ENCODE data around the gene DISC1. TPM values are rescaled to one million over a fixed set of nuclear protein-coding genes. Genes with fewer than 3 reads are reported as not detected.
"Not testable (repeated sequence)": the region's sequence is repeated elsewhere in the genome, so short reads cannot be mapped to it uniquely, and the experiment has no call there.

Gene DISC1
- total and polyA plus RNA-seq, 4 experiments from 2014 or later = 1.9 to 18.0 (median 10.0) TPM

GRCh38 chr1:231765825-231766224, 139.2 kb downstream of the DISC1 start:
- H3K36me3 Mint-ChIP-seq = peaks cover 42 to 51% of the 10 kb centered on the region in 2 donors
- H3K27me3 ChIP-seq (ENCODE audit: insufficient read depth, low read length); H3K4me3 ChIP-seq (ENCODE audit: low read length in 2 of 2); H3K9me3 ChIP-seq (ENCODE audit: control insufficient read depth in 1 of 2, low read length in 2 of 2); H3K36me3 ChIP-seq (ENCODE audit: insufficient read depth, low read length); H3K4me1 Mint-ChIP-seq; H3K27me3 Mint-ChIP-seq; DNase-seq; intact Hi-C loops (cut with micrococcal nuclease); H3K27ac ChIP-seq (ENCODE audit: low read depth, low read length); H3K9me3 Mint-ChIP-seq; H3K4me3 Mint-ChIP-seq; H3K27ac Mint-ChIP-seq; POLR2A ChIA-PET (ENCODE audit: partially characterized antibody); H3K4me1 ChIP-seq (ENCODE audit: insufficient read depth, low read length): not testable (repeated sequence)
- CTCF ChIA-PET (ENCODE audit: partially characterized antibody) = interaction anchor here (0.9 to 5.0 kb wide), 2 partner anchors 8 to 861 kb away, joined by 3 to 47 read pairs; no protein-coding TSS in a partner anchor

GRCh38 chr1:231767471-231767870, 140.9 kb downstream of the DISC1 start:
- H3K4me3 Mint-ChIP-seq = no peak overlapping the region
- DNase-seq = no peak
- H3K9me3 Mint-ChIP-seq = no peaks in the 10 kb centered on the region
- Histone ChIP-seq H3K27me3 (ENCODE audit: insufficient read depth, low read length) (no peaks in the 10 kb centered on the region), H3K36me3 (ENCODE audit: insufficient read depth, low read length) (no peaks in the 10 kb centered on the region), H3K9me3 (ENCODE audit: control insufficient read depth in 1 of 2, low read length in 2 of 2) (no peaks in the 10 kb centered on the region), H3K4me1 (ENCODE audit: insufficient read depth, low read length) (no peaks in the 10 kb centered on the region), H3K4me3 (ENCODE audit: low read length in 2 of 2) (no peak overlapping the region), H3K27ac (ENCODE audit: low read depth, low read length) (no peak overlapping the region)
- no peak overlapping the region for H3K27ac Mint-ChIP-seq
- intact Hi-C loops (cut with micrococcal nuclease) = no loop called here
- CTCF ChIA-PET (ENCODE audit: partially characterized antibody) = interaction anchor here (5.0 kb wide), 1 partner anchor 10 kb away, joined by 47 read pairs; no protein-coding TSS in a partner anchor
- peaks cover 51 to 61% of the 10 kb centered on the region in 2 donors for H3K36me3 Mint-ChIP-seq
- H3K27me3 Mint-ChIP-seq = no peaks in the 10 kb centered on the region
- peaks cover 0 to 2% (median 1%) of the 10 kb centered on the region in 4 donors for H3K4me1 Mint-ChIP-seq
- POLR2A ChIA-PET (ENCODE audit: partially characterized antibody) = no interaction called here

GRCh38 chr1:231768416-231768815, 141.8 kb downstream of the DISC1 start:
- H3K27me3 Mint-ChIP-seq = no peaks in the 10 kb centered on the region
- no peak overlapping the region for H3K27ac Mint-ChIP-seq
- intact Hi-C loops (cut with micrococcal nuclease) = no loop called here
- H3K4me1 Mint-ChIP-seq = peaks cover 0 to 2% (median 1%) of the 10 kb centered on the region in 4 donors
- ChIA-PET CTCF (ENCODE audit: partially characterized antibody) (interaction anchor here (5.0 kb wide), 1 partner anchor 11 kb away, joined by 47 read pairs; no protein-coding TSS in a partner anchor), POLR2A (ENCODE audit: partially characterized antibody) (no interaction called here)
- Histone ChIP-seq H3K27ac (ENCODE audit: low read depth, low read length) (no peak overlapping the region), H3K4me1 (ENCODE audit: insufficient read depth, low read length) (no peaks in the 10 kb centered on the region), H3K9me3 (ENCODE audit: control insufficient read depth in 1 of 2, low read length in 2 of 2) (no peaks in the 10 kb centered on the region), H3K27me3 (ENCODE audit: insufficient read depth, low read length) (no peaks in the 10 kb centered on the region), H3K4me3 (ENCODE audit: low read length in 2 of 2) (no peak overlapping the region), H3K36me3 (ENCODE audit: insufficient read depth, low read length) (no peaks in the 10 kb centered on the region)
- H3K36me3 Mint-ChIP-seq = peaks cover 58 to 62% of the 10 kb centered on the region in 2 donors
- H3K4me3 Mint-ChIP-seq = no peak overlapping the region
- no peaks in the 10 kb centered on the region for H3K9me3 Mint-ChIP-seq
- no peak for DNase-seq

- H3K4me1 ChIP-seq (ENCODE audit: insufficient read depth, low read length) = no peaks in the 10 kb centered on the region
- Mint-ChIP-seq H3K9me3 (no peaks in the 10 kb centered on the region), H3K27ac (no peak overlapping the region), H3K27me3 (no peaks in the 10 kb centered on the region), H3K36me3 (peaks cover 74% of the 10 kb centered on the region in 2 donors), H3K4me1 (peaks cover 0 to 2% (median 0%) of the 10 kb centered on the region in 4 donors), H3K4me3 (no peak overlapping the region)
- no peak overlapping the region for H3K4me3 ChIP-seq (ENCODE audit: low read length in 2 of 2)
- DNase-seq = no peak
- H3K36me3 ChIP-seq (ENCODE audit: insufficient read depth, low read length) = no peaks in the 10 kb centered on the region
- H3K27ac ChIP-seq (ENCODE audit: low read depth, low read length) = no peak overlapping the region
- ChIA-PET CTCF (ENCODE audit: partially characterized antibody) (interaction anchor here (1.5 kb wide), 1 partner anchor 13 kb away, joined by 3 read pairs; no protein-coding TSS in a partner anchor), POLR2A (ENCODE audit: partially characterized antibody) (no interaction called here)
- intact Hi-C loops (cut with micrococcal nuclease) = no loop called here
- H3K9me3 ChIP-seq (ENCODE audit: control insufficient read depth in 1 of 2, low read length in 2 of 2) = no peaks in the 10 kb centered on the region
- H3K27me3 ChIP-seq (ENCODE audit: insufficient read depth, low read length) = no peaks in the 10 kb centered on the region
Observed at GRCh38 chr1:231770506-231771175, 144.1 kb downstream of the DISC1 start.

- H3K27me3 ChIP-seq (ENCODE audit: insufficient read depth, low read length) = no peaks in the 10 kb centered on the region
- H3K36me3 ChIP-seq (ENCODE audit: insufficient read depth, low read length) = no peaks in the 10 kb centered on the region
- Mint-ChIP-seq H3K9me3 (no peaks in the 10 kb centered on the region), H3K4me1 (no peaks in the 10 kb centered on the region), H3K27me3 (no peaks in the 10 kb centered on the region), H3K27ac (no peak overlapping the region), H3K4me3 (no peak overlapping the region), H3K36me3 (peaks cover 64 to 84% of the 10 kb centered on the region in 2 donors)
- ChIA-PET POLR2A (ENCODE audit: partially characterized antibody) (no interaction called here), CTCF (ENCODE audit: partially characterized antibody) (no interaction called here)
- DNase-seq = no peak
- H3K9me3 ChIP-seq (ENCODE audit: control insufficient read depth in 1 of 2, low read length in 2 of 2) = no peaks in the 10 kb centered on the region
- H3K27ac ChIP-seq (ENCODE audit: low read depth, low read length) = no peak overlapping the region
- H3K4me3 ChIP-seq (ENCODE audit: low read length in 2 of 2) = no peak overlapping the region
- intact Hi-C loops (cut with micrococcal nuclease) = no loop called here
- H3K4me1 ChIP-seq (ENCODE audit: insufficient read depth, low read length) = no peaks in the 10 kb centered on the region
Observed at GRCh38 chr1:231774719-231775335, 148.2 kb downstream of the DISC1 start.

- Histone ChIP-seq H3K4me3 (ENCODE audit: low read length in 2 of 2) (no peak overlapping the region), H3K27me3 (ENCODE audit: insufficient read depth, low read length) (no peaks in the 10 kb centered on the region), H3K9me3 (ENCODE audit: control insufficient read depth in 1 of 2, low read length in 2 of 2) (no peaks in the 10 kb centered on the region), H3K4me1 (ENCODE audit: insufficient read depth, low read length) (no peaks in the 10 kb centered on the region), H3K36me3 (ENCODE audit: insufficient read depth, low read length) (no peaks in the 10 kb centered on the region), H3K27ac (ENCODE audit: low read depth, low read length) (no peak overlapping the region)
- DNase-seq = no peak
- no peaks in the 10 kb centered on the region for H3K9me3 Mint-ChIP-seq
- intact Hi-C loops (cut with micrococcal nuclease) = no loop called here
- CTCF ChIA-PET (ENCODE audit: partially characterized antibody) = interaction anchor here (1.9 kb wide), 1 partner anchor 19 kb away, joined by 9 read pairs; no protein-coding TSS in a partner anchor
- peak overlapping the region in 1 of 7 donors; percentile 32 for H3K27ac Mint-ChIP-seq
- no peaks in the 10 kb centered on the region for H3K27me3 Mint-ChIP-seq
- H3K4me1 Mint-ChIP-seq = no peaks in the 10 kb centered on the region
- POLR2A ChIA-PET (ENCODE audit: partially characterized antibody) = no interaction called here
- H3K36me3 Mint-ChIP-seq = peaks cover 53 to 72% of the 10 kb centered on the region in 2 donors
- no peak overlapping the region for H3K4me3 Mint-ChIP-seq
Observed at GRCh38 chr1:231776010-231776756, 149.6 kb downstream of the DISC1 start.

GRCh38 chr1:231776757-231777062, 150.1 kb downstream of the DISC1 start:
- intact Hi-C loops (cut with micrococcal nuclease) = no loop called here
- Mint-ChIP-seq H3K4me3 (no peak overlapping the region), H3K4me1 (peaks cover 0 to 2% (median 0%) of the 10 kb centered on the region in 4 donors), H3K36me3 (peaks cover 49 to 68% of the 10 kb centered on the region in 2 donors), H3K27me3 (no peaks in the 10 kb centered on the region), H3K9me3 (no peaks in the 10 kb centered on the region), H3K27ac (peak overlapping the region in 1 of 7 donors; percentile 32)
- Histone ChIP-seq H3K27me3 (ENCODE audit: insufficient read depth, low read length) (no peaks in the 10 kb centered on the region), H3K36me3 (ENCODE audit: insufficient read depth, low read length) (no peaks in the 10 kb centered on the region), H3K4me3 (ENCODE audit: low read length in 2 of 2) (no peak overlapping the region), H3K9me3 (ENCODE audit: control insufficient read depth in 1 of 2, low read length in 2 of 2) (no peaks in the 10 kb centered on the region), H3K4me1 (ENCODE audit: insufficient read depth, low read length) (no peaks in the 10 kb centered on the region), H3K27ac (ENCODE audit: low read depth, low read length) (no peak overlapping the region)
- no peak for DNase-seq
- ChIA-PET CTCF (ENCODE audit: partially characterized antibody) (interaction anchor here (1.9 kb wide), 1 partner anchor 20 kb away, joined by 9 read pairs; no protein-coding TSS in a partner anchor), POLR2A (ENCODE audit: partially characterized antibody) (no interaction called here)

All from CD4-positive, alpha-beta memory T cell (primary cell).